ENCODE data around the gene UNC5A. TPM values are rescaled to one million over a fixed set of nuclear protein-coding genes. Genes with fewer than 3 reads are reported as not detected.

The UNC5A gene
- total RNA-seq, 2 donors from 2014 or later, result not detected

DNA sequence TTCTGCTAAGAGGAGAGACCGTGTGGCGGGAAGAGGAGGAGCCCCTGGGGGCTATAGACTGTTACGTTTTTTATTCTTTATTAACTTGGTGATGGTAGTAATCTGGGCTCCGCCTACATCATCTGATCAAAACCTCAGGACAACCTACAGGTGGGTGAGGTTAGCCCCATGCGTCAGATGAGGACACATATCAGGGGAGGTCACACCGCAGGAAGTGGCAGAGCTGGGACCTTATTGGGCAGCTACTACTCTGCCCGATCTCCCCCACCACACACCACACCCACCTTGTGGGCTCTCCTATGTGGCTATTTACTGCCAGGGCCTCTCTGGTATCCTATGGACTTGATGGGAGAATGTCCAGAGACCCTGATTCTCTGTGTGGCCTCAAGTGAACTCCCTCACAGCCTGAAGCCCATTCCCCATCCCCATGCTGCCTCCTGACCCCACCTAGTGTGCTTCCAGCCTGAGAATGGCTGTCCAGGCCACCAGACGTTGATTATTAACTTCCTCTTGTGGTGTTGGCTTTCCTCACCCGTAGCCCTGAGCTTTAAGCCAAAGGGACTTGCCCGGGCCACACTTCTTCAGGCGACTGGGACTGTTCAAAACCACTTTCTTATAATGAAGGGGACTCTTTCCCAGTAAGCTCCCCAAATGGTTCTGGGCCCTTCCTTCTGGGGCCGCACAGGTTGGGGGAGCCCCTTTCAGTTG lies 8.2 kb downstream of the UNC5A start:
- no peak for DNase-seq (ENCODE audit: low spot score)
- Histone ChIP-seq H3K36me3 (no peaks in the 10 kb centered on the region), H3K27me3 (peaks cover 0 to 29% of the 10 kb centered on the region in 2 donors), H3K4me3 (no peak overlapping the region), H3K9me3 (no peaks in the 10 kb centered on the region), H3K4me1 (peaks cover 0 to 15% of the 10 kb centered on the region in 2 donors), H3K27ac (no peak overlapping the region)
- TF ChIP-seq, protein P1, sequence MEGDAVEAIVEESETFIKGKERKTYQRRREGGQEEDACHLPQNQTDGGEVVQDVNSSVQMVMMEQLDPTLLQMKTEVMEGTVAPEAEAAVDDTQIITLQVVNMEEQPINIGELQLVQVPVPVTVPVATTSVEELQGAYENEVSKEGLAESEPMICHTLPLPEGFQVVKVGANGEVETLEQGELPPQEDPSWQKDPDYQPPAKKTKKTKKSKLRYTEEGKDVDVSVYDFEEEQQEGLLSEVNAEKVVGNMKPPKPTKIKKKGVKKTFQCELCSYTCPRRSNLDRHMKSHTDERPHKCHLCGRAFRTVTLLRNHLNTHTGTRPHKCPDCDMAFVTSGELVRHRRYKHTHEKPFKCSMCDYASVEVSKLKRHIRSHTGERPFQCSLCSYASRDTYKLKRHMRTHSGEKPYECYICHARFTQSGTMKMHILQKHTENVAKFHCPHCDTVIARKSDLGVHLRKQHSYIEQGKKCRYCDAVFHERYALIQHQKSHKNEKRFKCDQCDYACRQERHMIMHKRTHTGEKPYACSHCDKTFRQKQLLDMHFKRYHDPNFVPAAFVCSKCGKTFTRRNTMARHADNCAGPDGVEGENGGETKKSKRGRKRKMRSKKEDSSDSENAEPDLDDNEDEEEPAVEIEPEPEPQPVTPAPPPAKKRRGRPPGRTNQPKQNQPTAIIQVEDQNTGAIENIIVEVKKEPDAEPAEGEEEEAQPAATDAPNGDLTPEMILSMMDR (IDR thresholded peaks at IDR 0.05), result no peak

DNA sequence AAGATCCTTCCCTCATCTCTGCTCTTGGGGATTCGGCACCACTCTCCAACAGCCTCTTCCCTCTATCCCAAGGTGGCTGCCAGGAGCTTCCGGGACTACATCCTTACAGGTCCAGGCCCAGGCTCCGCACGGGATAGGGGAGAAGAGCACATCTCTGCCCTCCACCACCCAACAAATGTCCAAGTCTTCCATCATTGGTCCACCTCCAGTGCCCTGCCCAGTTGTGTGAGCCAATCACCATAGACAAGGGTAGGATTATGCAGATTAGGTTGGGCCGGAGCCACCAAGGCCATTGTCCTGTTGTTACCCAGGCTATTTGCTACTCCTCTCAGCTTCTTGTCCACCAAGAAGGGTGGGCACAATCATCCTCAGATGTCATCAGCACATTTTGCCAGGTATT lies 9.1 kb downstream of the UNC5A start:
- peaks cover 0 to 15% of the 10 kb centered on the region in 2 donors for H3K4me1 ChIP-seq
- peaks cover 0 to 29% of the 10 kb centered on the region in 2 donors for H3K27me3 ChIP-seq
- TF ChIP-seq, protein P1 (IDR thresholded peaks at IDR 0.05), result no peak
- no peak overlapping the region for H3K4me3 ChIP-seq
- no peak overlapping the region for H3K27ac ChIP-seq
- H3K36me3 ChIP-seq, result no peaks in the 10 kb centered on the region
- H3K9me3 ChIP-seq, result no peaks in the 10 kb centered on the region
- DNase-seq (ENCODE audit: low spot score), result no peak

DNA sequence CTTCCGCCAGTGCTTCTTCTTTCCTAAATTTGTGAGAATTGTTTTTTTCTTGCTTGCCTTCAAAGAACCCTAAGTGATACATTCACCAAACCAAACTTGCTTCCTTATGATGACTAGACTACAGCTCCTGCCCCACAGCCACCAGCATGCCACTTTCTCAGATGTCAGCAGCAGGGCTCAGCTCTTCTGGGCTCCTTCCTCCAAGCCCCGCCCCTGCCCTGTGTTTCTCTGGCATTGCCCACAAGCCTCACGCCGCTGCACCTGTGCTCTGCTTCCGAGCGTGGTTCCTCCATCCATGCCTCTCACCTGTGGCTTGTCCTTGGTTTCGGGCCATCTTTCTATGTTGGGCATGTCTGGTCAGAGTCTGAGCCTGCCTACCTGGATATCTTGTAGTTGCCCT lies 10.6 kb downstream of the UNC5A start:
- TF ChIP-seq, protein P1 (IDR thresholded peaks at IDR 0.05), result no peak
- no peak overlapping the region for H3K27ac ChIP-seq
- H3K4me3 ChIP-seq, result no peak overlapping the region
- peaks cover 0 to 29% of the 10 kb centered on the region in 2 donors for H3K27me3 ChIP-seq
- H3K36me3 ChIP-seq, result no peaks in the 10 kb centered on the region
- DNase-seq (ENCODE audit: low spot score), result no peak
- H3K9me3 ChIP-seq, result no peaks in the 10 kb centered on the region
- H3K4me1 ChIP-seq, result peaks cover 0 to 15% of the 10 kb centered on the region in 2 donors

- Histone ChIP-seq H3K4me1 (peaks cover 0 to 15% of the 10 kb centered on the region in 2 donors), H3K27ac (no peak overlapping the region), H3K4me3 (no peak overlapping the region), H3K27me3 (peaks cover 0 to 29% of the 10 kb centered on the region in 2 donors), H3K36me3 (no peaks in the 10 kb centered on the region), H3K9me3 (no peaks in the 10 kb centered on the region)
- DNase-seq (ENCODE audit: low spot score), result no peak
- TF ChIP-seq, protein P1 (IDR thresholded peaks at IDR 0.05), result no peak
Observed at GRCh38 chr5:176821441-176821840, 11.1 kb downstream of the UNC5A start.

DNA sequence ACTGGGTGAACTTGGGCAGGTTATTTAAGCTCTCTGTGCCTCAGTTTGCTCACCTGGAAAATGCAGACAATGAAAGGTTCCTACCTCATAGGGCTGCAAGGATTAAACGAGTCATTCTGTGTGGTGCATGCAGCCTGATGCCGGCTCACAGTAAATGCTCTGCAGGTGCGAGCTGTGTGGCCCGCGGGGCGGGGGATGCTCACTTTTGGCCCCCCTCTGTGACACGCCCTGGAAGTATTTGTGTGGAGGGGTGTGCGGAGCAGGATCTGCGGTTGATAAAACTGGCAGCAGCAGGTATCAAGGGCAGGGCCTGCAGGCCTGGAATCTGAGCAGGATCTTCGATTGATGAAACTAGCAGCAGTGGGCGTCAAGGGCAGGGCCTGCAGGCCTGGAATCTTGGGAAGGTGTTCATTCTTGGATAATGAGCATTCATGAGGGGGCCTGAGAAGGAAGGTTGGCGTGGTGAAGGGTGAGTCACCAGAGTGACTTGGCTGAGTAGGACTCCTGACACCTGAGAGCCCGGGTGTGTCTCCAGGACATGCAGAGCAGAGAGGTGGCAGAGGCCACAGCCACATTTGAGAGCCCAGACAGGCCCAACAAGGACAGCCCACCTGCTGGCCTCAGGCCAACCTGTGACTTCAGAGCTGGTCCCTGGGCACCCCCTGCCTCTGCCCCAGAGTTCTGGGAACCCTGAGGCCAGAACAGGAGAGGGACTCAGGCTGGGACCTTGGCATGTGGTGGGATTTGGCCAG lies 11.9 kb downstream of the UNC5A start:
- no peak overlapping the region for H3K27ac ChIP-seq

More for the DNA sequence above, 11.9 kb downstream of the UNC5A start:
- H3K27me3 ChIP-seq, result peaks cover 0 to 21% of the 10 kb centered on the region in 2 donors
- no peak overlapping the region for H3K4me3 ChIP-seq
- peaks cover 0 to 13% of the 10 kb centered on the region in 2 donors for H3K4me1 ChIP-seq
- DNase-seq (ENCODE audit: low spot score), result no peak
- TF ChIP-seq, protein P1 (IDR thresholded peaks at IDR 0.05), result no peak
- H3K9me3 ChIP-seq, result no peaks in the 10 kb centered on the region
- H3K36me3 ChIP-seq, result no peaks in the 10 kb centered on the region
